GM12878 (cell line): Measurements from ENCODE around the gene ATG13.

ENCODE experiments used
- BRCA1 ChIP-seq: IDR thresholded peaks from 2 replicates; pipeline ENCODE4 v1.6.1; 2011; ENCODE audit warnings: low read depth, low read length, improper control_type of control experiment
- CREB1 ChIP-seq: IDR thresholded peaks from 2 replicates; pipeline ENCODE4 v1.6.1; 2012; ENCODE audit warnings: low read depth, mild to moderate bottlenecking, inconsistent platforms
- EGR1 ChIP-seq, 2 experiments: IDR thresholded peaks; 1 replicate in 1 of 2; 2 replicates in 1 of 2; pipeline ENCODE4 v1.6.1; 2011 to 2012; ENCODE audit warnings: low read depth in 2 of 2, low read length in 2 of 2, borderline replicate concordance in 1 of 2, mild to moderate bottlenecking in 1 of 2, moderate library complexity in 1 of 2
- EP300 ChIP-seq, 2 experiments: fragments of 150-350 bp in 1 of 2; IDR thresholded peaks; 2 replicates each; pipeline ENCODE4 v1.6.1; 2011 to 2012; ENCODE audit warnings: low read depth in 2 of 2, low read length in 2 of 2, borderline replicate concordance in 1 of 2, improper control_type of control experiment in 1 of 2, inconsistent platforms in 1 of 2; ENCODE audit not compliant: control insufficient read depth in 1 of 2
- EZH2 ChIP-seq: IDR thresholded peaks from 2 replicates; pipeline ENCODE4 v1.6.1; 2012; ENCODE audit warnings: low read depth, mild to moderate bottlenecking, control low read depth, inconsistent platforms, low read length, borderline replicate concordance; ENCODE audit not compliant: control insufficient read depth
- FOXM1 ChIP-seq: IDR thresholded peaks from 2 replicates; pipeline ENCODE4 v1.6.1; 2012; ENCODE audit warnings: low read depth, mild to moderate bottlenecking, inconsistent platforms, low read length, moderate library complexity
- NFIC ChIP-seq: IDR thresholded peaks from 2 replicates; pipeline ENCODE4 v1.6.1; 2012; ENCODE audit warnings: low read depth, mild to moderate bottlenecking, inconsistent platforms, low read length, moderate library complexity
- POLR2A ChIP-seq: IDR thresholded peaks from 2 replicates; pipeline ENCODE4 v1.6.1; 2011; ENCODE audit warnings: low read depth, mild to moderate bottlenecking, low read length
- SMAD1 ChIP-seq: fragments of 450-650 bp; IDR thresholded peaks from 2 replicates; pipeline ENCODE4 v1.6.1; 2018; ENCODE audit warnings: mild to moderate bottlenecking, low read depth; ENCODE audit not compliant: partially characterized antibody
- TBL1XR1 ChIP-seq: IDR thresholded peaks from 2 replicates; pipeline ENCODE4 v1.6.1; 2012; ENCODE audit warnings: low read depth, low read length, improper control_type of control experiment
- TCF12 ChIP-seq: IDR thresholded peaks from 2 replicates; pipeline ENCODE4 v1.6.1; 2011; ENCODE audit warnings: low read depth, mild to moderate bottlenecking, low read length
- YY1 ChIP-seq: IDR thresholded peaks from 2 replicates; pipeline ENCODE4 v1.6.1; 2011; ENCODE audit warnings: low read depth, mild to moderate bottlenecking, low read length
- TF ChIP-seq, protein P1 (sequence below): IDR thresholded peaks from 2 replicates; pipeline ENCODE4 v1.6.1; 2011; ENCODE audit warnings: low read depth, low read length, improper control_type of control experiment, borderline replicate concordance
- TF ChIP-seq, protein P2 (sequence below), 3 experiments: IDR thresholded peaks in 2 of 3; conservative IDR thresholded peaks in 1 of 3; 2 replicates each; pipeline ENCODE4 v1.5.1; 2011; ENCODE audit warnings: low read depth in 3 of 3, low read length in 3 of 3, mild to moderate bottlenecking in 3 of 3, control low read depth in 2 of 3, moderate library complexity in 2 of 3, inconsistent platforms in 1 of 3, mixed read lengths in 1 of 3; ENCODE audit not compliant: control insufficient read depth in 2 of 3, insufficient read depth in 1 of 3; ENCODE audit errors: extremely low read depth in 1 of 3

- no peak for TF ChIP-seq EZH2
- TF ChIP-seq SMAD1: no peak
- TF ChIP-seq, protein P1, sequence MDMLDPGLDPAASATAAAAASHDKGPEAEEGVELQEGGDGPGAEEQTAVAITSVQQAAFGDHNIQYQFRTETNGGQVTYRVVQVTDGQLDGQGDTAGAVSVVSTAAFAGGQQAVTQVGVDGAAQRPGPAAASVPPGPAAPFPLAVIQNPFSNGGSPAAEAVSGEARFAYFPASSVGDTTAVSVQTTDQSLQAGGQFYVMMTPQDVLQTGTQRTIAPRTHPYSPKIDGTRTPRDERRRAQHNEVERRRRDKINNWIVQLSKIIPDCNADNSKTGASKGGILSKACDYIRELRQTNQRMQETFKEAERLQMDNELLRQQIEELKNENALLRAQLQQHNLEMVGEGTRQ: no peak
- TF ChIP-seq, protein P2, sequence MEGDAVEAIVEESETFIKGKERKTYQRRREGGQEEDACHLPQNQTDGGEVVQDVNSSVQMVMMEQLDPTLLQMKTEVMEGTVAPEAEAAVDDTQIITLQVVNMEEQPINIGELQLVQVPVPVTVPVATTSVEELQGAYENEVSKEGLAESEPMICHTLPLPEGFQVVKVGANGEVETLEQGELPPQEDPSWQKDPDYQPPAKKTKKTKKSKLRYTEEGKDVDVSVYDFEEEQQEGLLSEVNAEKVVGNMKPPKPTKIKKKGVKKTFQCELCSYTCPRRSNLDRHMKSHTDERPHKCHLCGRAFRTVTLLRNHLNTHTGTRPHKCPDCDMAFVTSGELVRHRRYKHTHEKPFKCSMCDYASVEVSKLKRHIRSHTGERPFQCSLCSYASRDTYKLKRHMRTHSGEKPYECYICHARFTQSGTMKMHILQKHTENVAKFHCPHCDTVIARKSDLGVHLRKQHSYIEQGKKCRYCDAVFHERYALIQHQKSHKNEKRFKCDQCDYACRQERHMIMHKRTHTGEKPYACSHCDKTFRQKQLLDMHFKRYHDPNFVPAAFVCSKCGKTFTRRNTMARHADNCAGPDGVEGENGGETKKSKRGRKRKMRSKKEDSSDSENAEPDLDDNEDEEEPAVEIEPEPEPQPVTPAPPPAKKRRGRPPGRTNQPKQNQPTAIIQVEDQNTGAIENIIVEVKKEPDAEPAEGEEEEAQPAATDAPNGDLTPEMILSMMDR (IDR thresholded peaks at IDR 0.05 in 2 of 3, conservative IDR thresholded peaks at IDR 0.05 in 1 of 3; ENCODE audit: control insufficient read depth in 2 of 3, extremely low read depth in 1 of 3, insufficient read depth in 1 of 3, low read depth in 3 of 3, low read length in 3 of 3): no peak
- TF ChIP-seq TBL1XR1: no peak
- no peak for TF ChIP-seq CREB1
- no peak for TF ChIP-seq YY1
- TF ChIP-seq NFIC: no peak
- TF ChIP-seq BRCA1: no peak
- no peak for TF ChIP-seq EP300 (IDR thresholded peaks at IDR 0.05; ENCODE audit: borderline replicate concordance in 1 of 2, control insufficient read depth in 1 of 2, low read depth in 2 of 2, low read length in 2 of 2)
- no peak for TF ChIP-seq EGR1 (IDR thresholded peaks at IDR 0.05; ENCODE audit: borderline replicate concordance in 1 of 2, low read depth in 2 of 2, low read length in 2 of 2)
- no peak for TF ChIP-seq TCF12
- no peak for TF ChIP-seq POLR2A
- TF ChIP-seq FOXM1: no peak
Observed at GRCh38 chr11:46635557-46636139, 18.3 kb downstream of the ATG13 start.
